ENCODE data around the gene FZD4. TPM values are rescaled to one million over a fixed set of nuclear protein-coding genes. Genes with fewer than 3 reads are reported as not detected.
A peak's percentile ranks its signal among the peaks of the same experiment; 100 is the strongest.

FZD4 gene
- polyA plus RNA-seq, 3 donors, result 0.05 TPM; not detected in 2

GRCh38 chr11:86978247-86978646 lies 23.1 kb upstream of the FZD4 start:
- Histone ChIP-seq H3K27ac (ENCODE audit: low read depth in 1 of 2, low read length in 2 of 2) (no peak overlapping the region), H3K4me1 (ENCODE audit: control insufficient read depth in 1 of 2, insufficient read depth in 2 of 2, low read length in 2 of 2) (no peaks in the 10 kb centered on the region), H3K4me3 (replicated peaks in 1 of 3; ENCODE audit: low read depth in 2 of 3, low read length in 3 of 3) (peak overlapping the region in 1 of 3 experiments; percentile 11), H4K20me1 (ENCODE audit: insufficient read depth, low read length) (no peaks in the 10 kb centered on the region), H3K9me3 (replicated peaks in 1 of 2; ENCODE audit: control insufficient read depth in 1 of 2, insufficient read depth in 1 of 2, low read length in 2 of 2) (peaks cover 3 to 4% of the 10 kb centered on the region in 2 donors), H3K36me3 (replicated peaks in 1 of 2; ENCODE audit: control insufficient read depth in 1 of 2, insufficient read depth in 2 of 2, low read length in 2 of 2) (no peaks in the 10 kb centered on the region), H3K27me3 (ENCODE audit: control insufficient read depth in 2 of 2, insufficient read depth in 2 of 2, low read length in 2 of 2) (no peaks in the 10 kb centered on the region), H2AFZ (ENCODE audit: insufficient read depth, low read depth, low read length, poor library complexity, severe bottlenecking) (peak overlapping the region; percentile 27), H3K9ac (ENCODE audit: insufficient read depth, low read length, poor library complexity, severe bottlenecking) (no peak overlapping the region), H3K79me2 (ENCODE audit: insufficient read depth, low read length) (no peaks in the 10 kb centered on the region), H3K4me2 (replicated peaks; ENCODE audit: extremely low read depth, low read length, poor library complexity, severe bottlenecking) (peak overlapping the region; percentile 21)
- intact Hi-C loops (cut with micrococcal nuclease), result no loop called here
- peak in 1 of 3 donors; percentile 29 for DNase-seq
- no peak for TF ChIP-seq CTCF (IDR thresholded peaks at IDR 0.05)
- no peak overlapping the region for H3K27ac Mint-ChIP-seq
- peaks cover 3 to 8% (median 4%) of the 10 kb centered on the region in 7 donors for H3K9me3 Mint-ChIP-seq
- peaks cover 6% of the 10 kb centered on the region for H3K4me1 Mint-ChIP-seq
- no peaks in the 10 kb centered on the region for H3K36me3 Mint-ChIP-seq
- peak overlapping the region in 1 of 2 donors; percentile 57 for H3K4me3 Mint-ChIP-seq
- H3K27me3 Mint-ChIP-seq (ENCODE audit: low read depth in 3 of 3), result peaks cover 0 to 2% (median 0%) of the 10 kb centered on the region in 3 donors
- WGBS (ENCODE audit: insufficient coverage), result 40% methylated on average over 3 of the region's 7 CpGs

- Mint-ChIP-seq H3K27me3 (ENCODE audit: low read depth in 3 of 3) (peaks cover 0 to 2% (median 0%) of the 10 kb centered on the region in 3 donors), H3K4me3 (no peak overlapping the region), H3K4me1 (peaks cover 6% of the 10 kb centered on the region), H3K9me3 (peaks cover 7 to 14% (median 11%) of the 10 kb centered on the region in 7 donors), H3K36me3 (no peaks in the 10 kb centered on the region), H3K27ac (no peak overlapping the region)
- intact Hi-C loops (cut with micrococcal nuclease), result no loop called here
- 92% methylated on average over 3 of the region's 6 CpGs for WGBS (ENCODE audit: insufficient coverage)
- no peaks in the 10 kb centered on the region for H4K20me1 ChIP-seq (ENCODE audit: insufficient read depth, low read length)
- peaks cover 5 to 6% of the 10 kb centered on the region in 2 donors for H3K9me3 ChIP-seq (replicated peaks in 1 of 2; ENCODE audit: control insufficient read depth in 1 of 2, insufficient read depth in 1 of 2, low read length in 2 of 2)
- no peak overlapping the region for H3K4me2 ChIP-seq (replicated peaks; ENCODE audit: extremely low read depth, low read length, poor library complexity, severe bottlenecking)
- H3K79me2 ChIP-seq (ENCODE audit: insufficient read depth, low read length), result no peaks in the 10 kb centered on the region
- H3K4me3 ChIP-seq (replicated peaks in 1 of 3; ENCODE audit: low read depth in 2 of 3, low read length in 3 of 3), result no peak overlapping the region
- no peaks in the 10 kb centered on the region for H3K36me3 ChIP-seq (replicated peaks in 1 of 2; ENCODE audit: control insufficient read depth in 1 of 2, insufficient read depth in 2 of 2, low read length in 2 of 2)
- H3K27ac ChIP-seq (ENCODE audit: low read depth in 1 of 2, low read length in 2 of 2), result no peak overlapping the region
- no peaks in the 10 kb centered on the region for H3K4me1 ChIP-seq (ENCODE audit: control insufficient read depth in 1 of 2, insufficient read depth in 2 of 2, low read length in 2 of 2)
- H3K9ac ChIP-seq (ENCODE audit: insufficient read depth, low read length, poor library complexity, severe bottlenecking), result no peak overlapping the region
- H3K27me3 ChIP-seq (ENCODE audit: control insufficient read depth in 2 of 2, insufficient read depth in 2 of 2, low read length in 2 of 2), result no peaks in the 10 kb centered on the region
- no peak overlapping the region for H2AFZ ChIP-seq (ENCODE audit: insufficient read depth, low read depth, low read length, poor library complexity, severe bottlenecking)
- DNase-seq, result no peak
- no peak for TF ChIP-seq CTCF (IDR thresholded peaks at IDR 0.05)
Observed at GRCh38 chr11:86977441-86978050, 22.4 kb upstream of the FZD4 start.
